OCI-LY1 (cell line): Measurements from ENCODE around the gene PPP2R2B.

ENCODE experiments used
- H2AFZ ChIP-seq: fragments of 200-600 bp; sonication (generic), shearing (Covaris generic); 2 replicates; pipeline ENCODE4 v1.6.0; 2014; ENCODE audit warnings: antibody characterized with exemption, mild to moderate bottlenecking, low read length
- H3F3A ChIP-seq: fragments of 200-600 bp; sonication (generic), shearing (Covaris generic); 2 replicates; pipeline ENCODE4 v1.6.0; 2014; ENCODE audit warnings: mild to moderate bottlenecking, antibody characterized with exemption, low read length, moderate library complexity; ENCODE audit not compliant: insufficient read depth
- H3K27ac ChIP-seq: fragments of 200-600 bp; sonication (generic); 2 replicates; pipeline ENCODE4 v1.5.1; 2014; ENCODE audit warnings: low read length, mixed run types, mild to moderate bottlenecking, low read depth; ENCODE audit not compliant: poor library complexity, severe bottlenecking
- H3K27me3 ChIP-seq: fragments of 200-600 bp; sonication (generic); 2 replicates; pipeline ENCODE4 v1.6.0; 2014; ENCODE audit warnings: antibody characterized with exemption, mild to moderate bottlenecking, low read length, moderate library complexity; ENCODE audit not compliant: insufficient read depth
- H3K36me3 ChIP-seq: fragments of 200-600 bp; sonication (generic); 2 replicates; pipeline ENCODE4 v1.6.1; 2014; ENCODE audit warnings: mild to moderate bottlenecking, antibody characterized with exemption, low read length, moderate library complexity, mixed read lengths; ENCODE audit not compliant: insufficient read depth
- H3K4me1 ChIP-seq: fragments of 200-600 bp; sonication (generic); 2 replicates; pipeline ENCODE4 v1.5.1; 2014; ENCODE audit warnings: mild to moderate bottlenecking, low read length, moderate library complexity; ENCODE audit not compliant: insufficient read depth, severe bottlenecking
- H3K4me2 ChIP-seq: fragments of 200-600 bp; sonication (generic), shearing (Covaris generic); 2 replicates; pipeline ENCODE4 v1.6.1; 2014; ENCODE audit warnings: low read length
- H3K4me3 ChIP-seq: fragments of 200-600 bp; sonication (generic); 2 replicates; pipeline ENCODE4 v1.5.1; 2014; ENCODE audit warnings: low read length, low read depth, mild to moderate bottlenecking, mixed read lengths; ENCODE audit not compliant: poor library complexity, severe bottlenecking
- H3K79me2 ChIP-seq: fragments of 200-600 bp; shearing (Covaris generic); 2 replicates; pipeline ENCODE4 v1.6.1; 2016; ENCODE audit warnings: mixed run types, low read length, mixed read lengths; ENCODE audit not compliant: insufficient read depth
- H3K9ac ChIP-seq: fragments of 200-600 bp; sonication (generic), shearing (Covaris generic); 2 replicates; pipeline ENCODE4 v1.6.1; 2014; ENCODE audit warnings: mild to moderate bottlenecking, low read length, mixed read lengths
- H3K9me2 ChIP-seq: fragments of 200-600 bp; sonication (generic), shearing (Covaris generic); 2 replicates; pipeline ENCODE4 v1.6.1; 2014; ENCODE audit warnings: low read depth, mild to moderate bottlenecking, low read length, mixed read lengths
- H3K9me3 ChIP-seq: fragments of 200-600 bp; shearing (Covaris generic); 2 replicates; pipeline ENCODE4 v1.6.1; 2014; ENCODE audit warnings: low read length, mixed read lengths
- H4K20me1 ChIP-seq: fragments of 200-600 bp; sonication (generic), shearing (Covaris generic); 2 replicates; pipeline ENCODE4 v1.6.0; 2016; ENCODE audit warnings: mild to moderate bottlenecking, low read length; ENCODE audit not compliant: insufficient read depth
- EZH2 ChIP-seq: fragments of 200-600 bp; sonication (generic), shearing (Covaris generic); IDR thresholded peaks from 2 replicates; pipeline ENCODE4 v1.8.0; 2017; ENCODE audit warnings: borderline replicate concordance, mixed run types, mild to moderate bottlenecking, antibody characterized with exemption, low read length, moderate library complexity, mixed read lengths
- TF ChIP-seq, protein P1 (sequence below): fragments of 200-600 bp; sonication (generic), shearing (Covaris generic); IDR thresholded peaks from 2 replicates; pipeline ENCODE4 v1.5.1; 2017; ENCODE audit warnings: mild to moderate bottlenecking, antibody characterized with exemption, low read length, moderate library complexity, mixed read lengths

PPP2R2B gene

DNA sequence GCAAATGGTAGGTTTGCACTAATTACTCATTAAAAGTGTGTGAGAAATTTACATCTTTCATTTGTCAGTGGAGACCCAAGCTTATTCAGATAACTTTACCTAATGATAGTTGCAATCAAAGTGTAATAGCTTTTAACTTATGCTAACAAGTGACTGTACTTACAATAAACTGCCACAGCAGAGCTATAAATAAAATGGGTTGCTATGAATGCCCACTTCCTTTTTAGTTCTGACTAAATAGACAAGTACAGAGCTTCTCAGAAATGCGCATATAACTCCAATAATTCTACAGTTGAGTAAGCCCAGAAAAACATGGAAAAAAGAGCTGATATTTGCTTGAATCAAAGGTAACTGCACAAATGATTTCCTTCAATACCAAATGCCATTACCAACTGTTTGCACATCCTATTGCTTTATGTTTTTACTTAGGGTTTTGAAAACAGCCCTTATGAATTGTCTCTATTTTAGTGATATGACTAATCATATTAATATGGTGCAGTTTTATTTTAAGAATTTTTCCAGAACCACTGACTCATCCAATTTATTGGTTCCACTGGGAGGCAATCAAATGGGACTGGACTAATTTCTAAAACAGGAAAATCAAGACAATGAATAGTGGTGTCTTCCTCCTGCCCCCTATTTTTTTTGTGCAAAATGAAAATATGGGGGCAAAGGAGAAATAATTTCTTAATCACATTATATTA, 84.1 kb downstream of the PPP2R2B start:
- Histone ChIP-seq H3K27ac (no peak overlapping the region), H3K4me2 (no peak overlapping the region)

DNA sequence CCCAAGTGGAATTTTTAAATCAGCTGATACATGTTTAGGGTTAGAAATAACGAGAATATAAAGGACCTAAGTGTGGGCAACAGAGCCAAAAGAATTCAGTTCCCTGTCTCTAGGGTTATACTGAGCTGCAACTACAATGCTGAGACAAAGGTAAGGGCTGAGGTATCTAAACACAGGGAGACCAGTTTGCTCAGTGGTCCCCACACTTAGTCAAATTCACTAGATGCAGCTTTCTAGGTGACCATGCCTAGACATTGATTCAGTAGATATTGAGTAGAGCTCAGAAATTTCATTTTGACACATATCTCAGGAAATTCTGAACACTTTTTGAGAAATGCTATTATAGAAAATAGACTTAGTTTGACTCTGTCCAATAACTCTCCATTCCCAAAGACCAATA, 84.8 kb downstream of the PPP2R2B start:
- no peaks in the 10 kb centered on the region for H3K9me2 ChIP-seq
- H3K36me3 ChIP-seq = no peaks in the 10 kb centered on the region
- H3K9ac ChIP-seq = no peak overlapping the region
- H3K4me3 ChIP-seq = no peak overlapping the region
- no peaks in the 10 kb centered on the region for H3K79me2 ChIP-seq
- no peak overlapping the region for H3K27ac ChIP-seq
- no peak overlapping the region for H2AFZ ChIP-seq
- no peak for TF ChIP-seq EZH2
- no peaks in the 10 kb centered on the region for H3F3A ChIP-seq
- no peaks in the 10 kb centered on the region for H3K9me3 ChIP-seq
- H4K20me1 ChIP-seq = no peaks in the 10 kb centered on the region
- no peaks in the 10 kb centered on the region for H3K27me3 ChIP-seq
- no peaks in the 10 kb centered on the region for H3K4me1 ChIP-seq
- H3K4me2 ChIP-seq = no peak overlapping the region

More for the DNA sequence above, 84.1 kb downstream of the PPP2R2B start:
- no peaks in the 10 kb centered on the region for H3K9me3 ChIP-seq
- no peak overlapping the region for H3K9ac ChIP-seq
- H2AFZ ChIP-seq = no peak overlapping the region
- H3F3A ChIP-seq = no peaks in the 10 kb centered on the region
- H3K36me3 ChIP-seq = no peaks in the 10 kb centered on the region
- no peak overlapping the region for H3K4me3 ChIP-seq
- H3K27me3 ChIP-seq = no peaks in the 10 kb centered on the region
- H3K9me2 ChIP-seq = no peaks in the 10 kb centered on the region
- no peaks in the 10 kb centered on the region for H4K20me1 ChIP-seq
- H3K4me1 ChIP-seq = no peaks in the 10 kb centered on the region
- H3K79me2 ChIP-seq = no peaks in the 10 kb centered on the region
- no peak for TF ChIP-seq EZH2
- TF ChIP-seq, protein P1, sequence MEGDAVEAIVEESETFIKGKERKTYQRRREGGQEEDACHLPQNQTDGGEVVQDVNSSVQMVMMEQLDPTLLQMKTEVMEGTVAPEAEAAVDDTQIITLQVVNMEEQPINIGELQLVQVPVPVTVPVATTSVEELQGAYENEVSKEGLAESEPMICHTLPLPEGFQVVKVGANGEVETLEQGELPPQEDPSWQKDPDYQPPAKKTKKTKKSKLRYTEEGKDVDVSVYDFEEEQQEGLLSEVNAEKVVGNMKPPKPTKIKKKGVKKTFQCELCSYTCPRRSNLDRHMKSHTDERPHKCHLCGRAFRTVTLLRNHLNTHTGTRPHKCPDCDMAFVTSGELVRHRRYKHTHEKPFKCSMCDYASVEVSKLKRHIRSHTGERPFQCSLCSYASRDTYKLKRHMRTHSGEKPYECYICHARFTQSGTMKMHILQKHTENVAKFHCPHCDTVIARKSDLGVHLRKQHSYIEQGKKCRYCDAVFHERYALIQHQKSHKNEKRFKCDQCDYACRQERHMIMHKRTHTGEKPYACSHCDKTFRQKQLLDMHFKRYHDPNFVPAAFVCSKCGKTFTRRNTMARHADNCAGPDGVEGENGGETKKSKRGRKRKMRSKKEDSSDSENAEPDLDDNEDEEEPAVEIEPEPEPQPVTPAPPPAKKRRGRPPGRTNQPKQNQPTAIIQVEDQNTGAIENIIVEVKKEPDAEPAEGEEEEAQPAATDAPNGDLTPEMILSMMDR = no peak

DNA sequence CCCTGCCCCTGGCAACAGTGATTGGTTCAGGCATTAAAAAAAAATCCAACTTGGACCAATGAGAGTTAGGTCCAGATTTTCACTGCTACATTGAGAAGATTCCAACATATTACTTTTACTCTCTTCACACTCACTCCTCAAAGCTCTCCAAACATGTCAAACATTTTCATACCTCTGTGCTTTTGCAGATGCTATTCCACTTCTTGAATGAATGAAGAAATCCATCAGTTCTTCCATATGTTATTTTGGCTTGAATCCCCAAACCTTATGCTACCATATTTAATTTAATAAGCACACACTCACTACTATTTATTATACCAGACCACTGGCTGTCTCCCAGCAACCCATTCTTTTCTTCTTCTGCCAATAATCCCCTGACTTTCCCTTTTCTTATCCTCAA, 87.1 kb downstream of the PPP2R2B start:
- no peak overlapping the region for H2AFZ ChIP-seq
- no peaks in the 10 kb centered on the region for H3K9me2 ChIP-seq
- no peak overlapping the region for H3K9ac ChIP-seq
- H3K4me2 ChIP-seq = no peak overlapping the region
- H3K9me3 ChIP-seq = no peaks in the 10 kb centered on the region
- no peaks in the 10 kb centered on the region for H3K79me2 ChIP-seq
- no peaks in the 10 kb centered on the region for H3K27me3 ChIP-seq
- TF ChIP-seq EZH2 = no peak
- TF ChIP-seq, protein P1 = no peak
- H4K20me1 ChIP-seq = no peaks in the 10 kb centered on the region
- H3K27ac ChIP-seq = no peak overlapping the region
- no peaks in the 10 kb centered on the region for H3K36me3 ChIP-seq
- no peaks in the 10 kb centered on the region for H3F3A ChIP-seq
- no peak overlapping the region for H3K4me3 ChIP-seq
- no peaks in the 10 kb centered on the region for H3K4me1 ChIP-seq
